Keratinocyte (primary cell): ENCODE data around the gene TNFAIP3. TPM values are rescaled to one million over a fixed set of nuclear protein-coding genes. Genes with fewer than 3 reads are reported as not detected.

Experiments
- DNase-seq: peaks from one replicate; pipeline ENCODE4 v3.0.0-alpha.2; 2011; ENCODE audit warnings: low read depth, missing footprints, low spot score
- FAIRE-seq: peaks from 2 replicates; lab custom pipeline; 2011; peaks lifted over from hg19 to GRCh38; lab: Jason Lieb, UNC
- H2AFZ ChIP-seq: 2 replicates; pipeline ENCODE4 v1.6.0; 2012; ENCODE audit warnings: low read length, control low read depth, inconsistent platforms; ENCODE audit not compliant: control insufficient read depth
- H3K27ac ChIP-seq: 2 replicates; pipeline ENCODE4 v1.5.1; 2011; ENCODE audit warnings: low read length; ENCODE audit not compliant: control insufficient read depth, insufficient read depth
- H3K27me3 ChIP-seq: 3 replicates; pipeline ENCODE4 v1.6.0; 2011; ENCODE audit warnings: low read length; ENCODE audit not compliant: control insufficient read depth, insufficient read depth; ENCODE audit errors: extremely low read depth
- H3K36me3 ChIP-seq, 2 experiments: 2 replicates in 1 of 2; 3 replicates in 1 of 2; pipeline ENCODE4 v1.5.1; 2011; ENCODE audit warnings: low read length in 2 of 2, mild to moderate bottlenecking in 1 of 2; ENCODE audit not compliant: control insufficient read depth in 2 of 2, insufficient read depth in 2 of 2; ENCODE audit errors: extremely low read depth in 1 of 2
- H3K4me1 ChIP-seq: 3 replicates; pipeline ENCODE4 v1.5.1; 2011; ENCODE audit warnings: low read length; ENCODE audit not compliant: control insufficient read depth, insufficient read depth; ENCODE audit errors: extremely low read depth
- H3K4me2 ChIP-seq: 3 replicates; pipeline ENCODE4 v1.6.0; 2011; ENCODE audit warnings: low read depth, low read length; ENCODE audit not compliant: control insufficient read depth, insufficient read depth; ENCODE audit errors: extremely low read depth
- H3K4me3 ChIP-seq, 3 experiments: fragments of 200-600 bp in 1 of 3; sonication (generic) in 1 of 3; 2 replicates in 2 of 3; 3 replicates in 1 of 3; pipeline ENCODE4 v1.5.1; 2011 to 2016; ENCODE audit warnings: low read length in 3 of 3, mild to moderate bottlenecking in 3 of 3, control low read depth in 2 of 3, inconsistent platforms in 1 of 3, low read depth in 1 of 3, mixed read lengths in 1 of 3, mixed run types in 1 of 3, moderate library complexity in 1 of 3; ENCODE audit not compliant: control insufficient read depth in 2 of 3, insufficient read depth in 2 of 3; ENCODE audit errors: extremely low read depth in 1 of 3
- H3K79me2 ChIP-seq: 2 replicates; pipeline ENCODE4 v1.6.0; 2012; ENCODE audit warnings: low read length; ENCODE audit not compliant: control insufficient read depth, insufficient read depth
- H3K9ac ChIP-seq: 3 replicates; pipeline ENCODE4 v1.6.0; 2011; ENCODE audit warnings: low read length; ENCODE audit not compliant: control insufficient read depth, insufficient read depth; ENCODE audit errors: extremely low read depth
- H3K9me1 ChIP-seq: 3 replicates; pipeline ENCODE4 v1.6.0; 2011; ENCODE audit warnings: low read length; ENCODE audit not compliant: control insufficient read depth, insufficient read depth; ENCODE audit errors: extremely low read depth
- H3K9me3 ChIP-seq: 2 replicates; pipeline ENCODE4 v1.5.1; 2012; ENCODE audit warnings: low read depth, low read length; ENCODE audit not compliant: control insufficient read depth
- H4K20me1 ChIP-seq: 3 replicates; pipeline ENCODE4 v1.6.0; 2011; ENCODE audit warnings: low read length; ENCODE audit not compliant: control insufficient read depth, insufficient read depth; ENCODE audit errors: extremely low read depth
- EZH2 ChIP-seq: IDR thresholded peaks from one replicate; pipeline ENCODE4 v1.6.1; 2012; ENCODE audit warnings: inconsistent platforms, mild to moderate bottlenecking, low read length, moderate library complexity
- dilution Hi-C: fragments of 300-500 bp; cut with MboI; formaldehyde crosslinking; loops from one replicate; pipeline ENCODE4 v1.7.0; 2020; ENCODE audit warnings: low sequenced_read_pairs; ENCODE audit not compliant: extremely low pct_ligation_motif_present
- polyA plus RNA-seq, 5 experiments: library from polyadenylated mRNA; depleted of rRNA in 3 of 5; stranded (reverse) in 3 of 5; stranded (forward) in 1 of 5; unstranded in 1 of 5; fragments of >200 nt; gene quantifications; 1 replicate in 1 of 5; 2 replicates in 3 of 5; 3 replicates in 1 of 5; pipeline versions ENCODE4 v1.2.1 to v1.2.3, GENCODE V29; 2011 to 2012; ENCODE audit warnings: missing spikeins in 2 of 5, low read depth in 1 of 5, low replicate concordance in 1 of 5
- TF ChIP-seq, protein P1 (sequence below), 3 experiments: IDR thresholded peaks in 1 of 3; conservative IDR thresholded peaks in 1 of 3; optimal IDR thresholded peaks in 1 of 3; 2 replicates in 2 of 3; 3 replicates in 1 of 3; pipeline versions ENCODE3 to v1.5.1; 2011; ENCODE audit warnings: low read length in 3 of 3, mild to moderate bottlenecking in 3 of 3, moderate library complexity in 2 of 3, control low read depth in 1 of 3, inconsistent platforms in 1 of 3; ENCODE audit not compliant: insufficient read depth in 2 of 3; ENCODE audit errors: extremely low read depth in 1 of 3

Gene TNFAIP3
- polyA plus RNA-seq, 1 donor (not counting 4 experiments of a cell fraction or from before 2014, with no cell fraction given): 141 TPM

- FAIRE-seq (peak; percentile 67), DNase-seq (no peak)
- peaks cover 44% of the 10 kb centered on the region for H3K4me1 ChIP-seq
Measured at GRCh38 chr6:137852811-137853210, 14.2 kb upstream of the TNFAIP3 start.

GRCh38 chr6:137853569-137854213 is 13.4 kb upstream of the TNFAIP3 start:
- DNase-seq (no peak), FAIRE-seq (peak; percentile 57)
- H3K9me1 ChIP-seq: no peaks in the 10 kb centered on the region
- no peaks in the 10 kb centered on the region for H3K79me2 ChIP-seq
- no peak overlapping the region for H3K4me3 ChIP-seq
- H3K27ac ChIP-seq: peak overlapping the region; percentile 84
- H3K4me2 ChIP-seq: peak overlapping the region; percentile 60
- peaks cover 44% of the 10 kb centered on the region for H3K4me1 ChIP-seq
- dilution Hi-C loops: no loop called here
- no peak overlapping the region for H2AFZ ChIP-seq
- no peaks in the 10 kb centered on the region for H3K27me3 ChIP-seq
- no peak for TF ChIP-seq EZH2
- TF ChIP-seq, protein P1, sequence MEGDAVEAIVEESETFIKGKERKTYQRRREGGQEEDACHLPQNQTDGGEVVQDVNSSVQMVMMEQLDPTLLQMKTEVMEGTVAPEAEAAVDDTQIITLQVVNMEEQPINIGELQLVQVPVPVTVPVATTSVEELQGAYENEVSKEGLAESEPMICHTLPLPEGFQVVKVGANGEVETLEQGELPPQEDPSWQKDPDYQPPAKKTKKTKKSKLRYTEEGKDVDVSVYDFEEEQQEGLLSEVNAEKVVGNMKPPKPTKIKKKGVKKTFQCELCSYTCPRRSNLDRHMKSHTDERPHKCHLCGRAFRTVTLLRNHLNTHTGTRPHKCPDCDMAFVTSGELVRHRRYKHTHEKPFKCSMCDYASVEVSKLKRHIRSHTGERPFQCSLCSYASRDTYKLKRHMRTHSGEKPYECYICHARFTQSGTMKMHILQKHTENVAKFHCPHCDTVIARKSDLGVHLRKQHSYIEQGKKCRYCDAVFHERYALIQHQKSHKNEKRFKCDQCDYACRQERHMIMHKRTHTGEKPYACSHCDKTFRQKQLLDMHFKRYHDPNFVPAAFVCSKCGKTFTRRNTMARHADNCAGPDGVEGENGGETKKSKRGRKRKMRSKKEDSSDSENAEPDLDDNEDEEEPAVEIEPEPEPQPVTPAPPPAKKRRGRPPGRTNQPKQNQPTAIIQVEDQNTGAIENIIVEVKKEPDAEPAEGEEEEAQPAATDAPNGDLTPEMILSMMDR (optimal IDR thresholded peaks at IDR 0.05 in 1 of 3, IDR thresholded peaks at IDR 0.05 in 1 of 3, conservative IDR thresholded peaks at IDR 0.05 in 1 of 3; ENCODE audit: extremely low read depth in 1 of 3, insufficient read depth in 2 of 3, low read length in 3 of 3): no peak
- no peaks in the 10 kb centered on the region for H3K36me3 ChIP-seq
- no peaks in the 10 kb centered on the region for H4K20me1 ChIP-seq
- H3K9me3 ChIP-seq: no peaks in the 10 kb centered on the region
- peak overlapping the region; percentile 55 for H3K9ac ChIP-seq

More at GRCh38 chr6:137852811-137853210, 14.2 kb upstream of the TNFAIP3 start:
- TF ChIP-seq EZH2: no peak
- TF ChIP-seq, protein P1 (optimal IDR thresholded peaks at IDR 0.05 in 1 of 3, IDR thresholded peaks at IDR 0.05 in 1 of 3, conservative IDR thresholded peaks at IDR 0.05 in 1 of 3; ENCODE audit: extremely low read depth in 1 of 3, insufficient read depth in 2 of 3, low read length in 3 of 3): no peak
- Histone ChIP-seq H3K36me3 (no peaks in the 10 kb centered on the region), H3K27ac (peak overlapping the region; percentile 84), H3K9me1 (no peaks in the 10 kb centered on the region), H3K4me3 (no peak overlapping the region), H4K20me1 (no peaks in the 10 kb centered on the region), H3K9me3 (no peaks in the 10 kb centered on the region), H2AFZ (no peak overlapping the region), H3K9ac (peak overlapping the region; percentile 55), H3K79me2 (no peaks in the 10 kb centered on the region), H3K4me2 (peak overlapping the region; percentile 60), H3K27me3 (no peaks in the 10 kb centered on the region)
- dilution Hi-C loops: no loop called here
